ENCODE results near the gene SLC23A2.

GRCh38 chr20:4853004-4853403 lies 148.3 kb downstream of the SLC23A2 start:
- TF ChIP-seq CTCF (IDR thresholded peaks at IDR 0.05; ENCODE audit: low read depth, low read length) (no peak), EZH2phosphoT487 (IDR thresholded peaks at IDR 0.05; ENCODE audit: low read depth) (no peak)
